ENCODE measurements around the gene YARS2.
"Not testable (repeated sequence)": the region's sequence is repeated elsewhere in the genome, so short reads cannot be mapped to it uniquely, and the experiment has no call there.

Gene YARS2

DNA sequence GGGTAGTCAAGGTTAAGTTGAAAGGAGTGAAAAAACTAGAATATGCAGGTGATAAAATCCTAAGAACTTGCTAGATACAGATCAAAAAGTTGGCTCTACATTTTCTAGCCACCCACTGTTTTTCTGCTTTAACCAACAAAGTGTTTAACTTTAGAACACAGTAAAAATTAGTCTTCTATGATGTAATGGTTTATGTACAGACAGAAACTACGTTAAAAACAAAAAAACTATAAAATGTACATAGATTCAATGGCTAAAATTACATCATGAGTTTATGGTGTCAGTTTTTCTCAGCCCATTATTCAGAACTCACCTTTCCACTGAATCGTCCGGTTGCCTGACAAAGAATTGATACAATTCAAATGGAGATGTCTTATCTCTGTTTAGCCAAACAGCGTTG lies 2.1 kb downstream of the YARS2 start:
- peaks cover 7% of the 10 kb centered on the region for H3K4me1 ChIP-seq (ENCODE audit: control insufficient read depth, insufficient read depth, low read length)
- H3K4me3 ChIP-seq (ENCODE audit: low read depth, low read length), result peak overlapping the region; percentile 86
- no peaks in the 10 kb centered on the region for H3K9me3 ChIP-seq (ENCODE audit: control insufficient read depth, insufficient read depth, low read length)
- no peaks in the 10 kb centered on the region for H3K27me3 ChIP-seq (ENCODE audit: control insufficient read depth, insufficient read depth, low read length)
- no peak overlapping the region for H3K27ac ChIP-seq (ENCODE audit: low read depth, low read length)
- peaks cover 53% of the 10 kb centered on the region for H3K36me3 ChIP-seq (ENCODE audit: control insufficient read depth, insufficient read depth, low read length)
- H3K9ac ChIP-seq (ENCODE audit: low read depth, low read length), result no peak overlapping the region

DNA sequence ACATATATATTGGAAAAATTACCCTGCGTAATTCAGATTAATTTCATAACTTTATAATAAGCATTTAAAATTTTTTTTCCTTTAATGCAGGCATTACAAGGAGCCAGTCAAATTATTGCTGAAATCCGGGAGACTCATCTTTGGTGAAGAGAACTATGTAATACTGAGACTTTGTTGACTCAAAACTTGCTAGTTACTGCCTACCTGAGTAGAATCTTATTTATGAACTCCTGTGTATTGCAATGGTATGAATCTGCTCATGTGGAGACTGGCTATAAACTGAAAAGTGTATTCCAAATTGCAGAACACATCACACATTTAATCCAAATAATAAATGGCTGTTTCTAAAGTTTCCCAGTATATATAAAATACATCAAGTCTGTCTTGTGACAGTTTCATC lies 12.4 kb downstream of the YARS2 start:
- H3K4me1 ChIP-seq (ENCODE audit: control insufficient read depth, insufficient read depth, low read length), result peaks cover 19% of the 10 kb centered on the region
- H3K27me3 ChIP-seq (ENCODE audit: control insufficient read depth, insufficient read depth, low read length), result no peaks in the 10 kb centered on the region
- no peak overlapping the region for H3K9ac ChIP-seq (ENCODE audit: low read depth, low read length)
- H3K36me3 ChIP-seq (ENCODE audit: control insufficient read depth, insufficient read depth, low read length), result peaks cover 96% of the 10 kb centered on the region
- no peaks in the 10 kb centered on the region for H3K9me3 ChIP-seq (ENCODE audit: control insufficient read depth, insufficient read depth, low read length)
- no peak overlapping the region for H3K27ac ChIP-seq (ENCODE audit: low read depth, low read length)
- H3K4me3 ChIP-seq (ENCODE audit: low read depth, low read length), result no peak overlapping the region

DNA sequence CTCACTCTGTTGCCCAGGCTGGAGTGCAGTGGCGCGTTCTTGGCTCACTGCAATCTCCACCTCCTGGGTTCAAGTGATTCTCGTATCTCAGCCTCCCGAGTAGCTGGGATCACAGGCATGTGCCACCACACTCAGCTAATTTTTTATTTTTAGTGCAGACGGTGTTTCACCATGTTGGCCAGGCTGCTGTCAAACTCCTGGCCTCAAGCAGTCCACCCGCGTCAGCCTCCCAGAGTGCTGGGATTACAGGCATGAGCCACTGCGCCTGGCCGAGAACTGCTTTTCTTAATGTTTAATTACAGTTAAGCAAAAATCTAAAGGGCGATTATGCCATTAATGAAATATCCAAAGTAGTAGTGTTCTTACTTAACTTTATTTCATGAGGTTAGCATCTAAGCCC lies 13.6 kb downstream of the YARS2 start:
- Histone ChIP-seq H3K36me3 (ENCODE audit: control insufficient read depth, insufficient read depth, low read length) (peaks cover 97% of the 10 kb centered on the region), H3K27ac (ENCODE audit: low read depth, low read length) (no peak overlapping the region), H3K9ac (ENCODE audit: low read depth, low read length) (no peak overlapping the region), H3K9me3 (ENCODE audit: control insufficient read depth, insufficient read depth, low read length) (no peaks in the 10 kb centered on the region), H3K4me1 (ENCODE audit: control insufficient read depth, insufficient read depth, low read length) (peaks cover 28% of the 10 kb centered on the region), H3K4me3 (ENCODE audit: low read depth, low read length) (no peak overlapping the region), H3K27me3 (ENCODE audit: control insufficient read depth, insufficient read depth, low read length) (no peaks in the 10 kb centered on the region)

DNA sequence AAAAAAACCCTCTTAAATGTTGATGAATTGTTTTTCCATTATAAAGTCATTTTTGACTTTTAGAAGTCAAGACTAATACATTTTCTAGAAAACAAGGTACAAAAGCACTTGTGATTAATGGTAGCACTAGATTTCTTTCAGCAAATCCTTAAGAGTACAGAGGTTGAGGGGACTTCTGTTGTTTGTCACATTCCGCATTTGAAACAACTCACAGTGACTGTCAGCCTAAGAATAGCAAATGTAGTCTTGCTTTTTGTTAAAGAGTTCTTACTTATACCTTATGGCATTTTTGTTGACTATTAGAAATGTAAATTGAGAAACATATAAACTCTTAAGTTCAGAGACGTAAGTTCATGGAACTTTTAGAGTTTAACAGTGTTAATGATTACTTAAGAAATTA lies 16.4 kb downstream of the YARS2 start:
- no peaks in the 10 kb centered on the region for H3K9me3 ChIP-seq (ENCODE audit: control insufficient read depth, insufficient read depth, low read length)
- peak overlapping the region; percentile 21 for H3K27ac ChIP-seq (ENCODE audit: low read depth, low read length)
- peaks cover 28% of the 10 kb centered on the region for H3K4me1 ChIP-seq (ENCODE audit: control insufficient read depth, insufficient read depth, low read length)
- no peak overlapping the region for H3K4me3 ChIP-seq (ENCODE audit: low read depth, low read length)
- no peak overlapping the region for H3K9ac ChIP-seq (ENCODE audit: low read depth, low read length)
- no peaks in the 10 kb centered on the region for H3K27me3 ChIP-seq (ENCODE audit: control insufficient read depth, insufficient read depth, low read length)
- H3K36me3 ChIP-seq (ENCODE audit: control insufficient read depth, insufficient read depth, low read length), result peaks cover 93% of the 10 kb centered on the region

DNA sequence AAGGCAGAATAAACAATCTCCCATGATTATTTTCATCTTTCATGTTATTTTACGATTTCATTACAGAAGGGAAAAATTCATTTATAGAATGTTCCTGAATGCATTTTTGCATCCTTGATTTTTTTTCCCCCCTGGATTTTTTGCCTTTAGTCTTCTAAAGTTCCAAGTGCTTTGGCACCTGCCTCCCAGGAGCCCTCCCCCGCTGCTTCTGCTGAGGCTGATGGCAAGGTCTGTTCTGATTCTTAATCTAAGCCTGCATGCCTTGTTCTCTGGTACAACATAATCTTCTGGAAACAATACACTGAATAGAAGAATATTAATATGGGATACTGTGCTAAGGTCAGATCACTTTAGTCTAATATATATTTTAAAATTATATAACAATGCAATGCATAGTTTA lies 18.0 kb downstream of the YARS2 start:
- Histone ChIP-seq H3K27me3 (ENCODE audit: control insufficient read depth, insufficient read depth, low read length) (no peaks in the 10 kb centered on the region), H3K9me3 (ENCODE audit: control insufficient read depth, insufficient read depth, low read length) (no peaks in the 10 kb centered on the region), H3K4me1 (ENCODE audit: control insufficient read depth, insufficient read depth, low read length) (peaks cover 28% of the 10 kb centered on the region), H3K36me3 (ENCODE audit: control insufficient read depth, insufficient read depth, low read length) (peaks cover 90% of the 10 kb centered on the region), H3K4me3 (ENCODE audit: low read depth, low read length) (no peak overlapping the region; the same call in 1 of the 2 replicates), H3K27ac (ENCODE audit: low read depth, low read length) (no peak overlapping the region), H3K9ac (ENCODE audit: low read depth, low read length) (no peak overlapping the region)

DNA sequence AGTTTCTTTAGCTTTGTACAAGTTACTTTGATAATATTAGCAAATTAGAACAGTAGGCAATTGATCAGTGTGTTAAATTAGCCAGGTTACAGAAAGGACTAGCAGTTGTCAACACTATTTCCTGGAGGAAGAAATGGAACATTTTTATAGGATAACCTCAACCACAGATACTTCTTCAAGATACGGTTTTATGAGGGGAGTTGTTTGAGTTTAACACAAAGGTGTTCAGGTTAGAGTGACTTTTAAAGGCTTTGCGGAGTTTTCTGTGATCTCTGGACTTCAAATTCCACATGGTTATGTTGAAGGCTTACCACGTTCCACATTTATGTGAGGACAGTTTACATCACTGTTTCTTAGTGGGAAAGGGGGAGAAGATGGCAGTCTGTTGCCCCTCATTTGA lies 19.3 kb downstream of the YARS2 start:
- Histone ChIP-seq H3K9ac (ENCODE audit: low read depth, low read length) (no peak overlapping the region), H3K27me3 (ENCODE audit: control insufficient read depth, insufficient read depth, low read length) (no peaks in the 10 kb centered on the region), H3K4me3 (ENCODE audit: low read depth, low read length) (no peak overlapping the region), H3K36me3 (ENCODE audit: control insufficient read depth, insufficient read depth, low read length) (peaks cover 90% of the 10 kb centered on the region), H3K4me1 (ENCODE audit: control insufficient read depth, insufficient read depth, low read length) (peaks cover 28% of the 10 kb centered on the region), H3K9me3 (ENCODE audit: control insufficient read depth, insufficient read depth, low read length) (no peaks in the 10 kb centered on the region), H3K27ac (ENCODE audit: low read depth, low read length) (peak overlapping the region; percentile 8)

DNA sequence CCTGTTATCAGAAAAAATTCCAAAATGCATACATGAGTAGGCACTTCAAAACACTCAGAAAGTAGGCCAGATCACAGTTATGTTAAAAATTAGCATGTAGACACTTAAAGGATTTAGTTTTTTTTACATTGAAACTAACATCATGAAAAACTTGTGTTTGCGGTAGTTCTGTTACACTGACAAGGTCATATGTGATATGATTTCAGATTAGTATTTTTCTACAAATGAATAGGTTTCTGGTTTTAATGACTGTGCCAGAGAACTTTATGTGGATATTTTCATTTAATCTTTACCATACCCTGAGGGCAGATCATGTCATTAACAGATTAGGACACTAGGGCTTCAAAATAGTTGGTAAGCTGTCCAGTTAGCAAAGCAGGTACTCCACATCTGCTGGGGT lies 20.7 kb downstream of the YARS2 start:
- Histone ChIP-seq H3K36me3 (ENCODE audit: control insufficient read depth, insufficient read depth, low read length) (peaks cover 85% of the 10 kb centered on the region), H3K27ac (ENCODE audit: low read depth, low read length) (no peak overlapping the region)

DNA sequence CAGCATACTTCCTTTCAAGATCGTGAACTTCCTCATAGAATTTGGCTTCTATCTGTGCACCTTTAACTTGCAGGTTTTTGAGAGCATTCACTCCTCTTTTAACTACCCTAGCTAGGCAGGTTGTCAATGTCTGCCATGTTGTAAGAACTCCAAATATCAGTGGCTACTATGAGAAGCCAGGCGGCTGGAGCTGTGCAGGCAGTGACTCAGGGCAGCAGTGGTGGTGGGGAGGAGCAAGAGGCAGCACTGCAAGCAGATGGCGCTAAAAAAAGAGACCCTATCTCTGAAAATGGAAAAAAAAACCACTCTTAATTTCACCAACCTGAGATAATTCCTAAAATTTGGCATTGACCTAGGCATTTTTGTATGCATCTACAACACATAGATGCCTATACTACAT lies 28.5 kb downstream of the YARS2 start:
- H3K4me1 ChIP-seq (ENCODE audit: control insufficient read depth, insufficient read depth, low read length), result no peaks in the 10 kb centered on the region
- H3K4me3 ChIP-seq (ENCODE audit: low read depth, low read length), result no peak overlapping the region
- H3K27ac ChIP-seq (ENCODE audit: low read depth, low read length), result no peak overlapping the region
- H3K9ac ChIP-seq (ENCODE audit: low read depth, low read length), result no peak overlapping the region
- peaks cover 53% of the 10 kb centered on the region for H3K36me3 ChIP-seq (ENCODE audit: control insufficient read depth, insufficient read depth, low read length)
- H3K27me3 ChIP-seq (ENCODE audit: control insufficient read depth, insufficient read depth, low read length), result no peaks in the 10 kb centered on the region
- no peaks in the 10 kb centered on the region for H3K9me3 ChIP-seq (ENCODE audit: control insufficient read depth, insufficient read depth, low read length)

More for the DNA sequence above, 20.7 kb downstream of the YARS2 start:
- Histone ChIP-seq H3K4me1 (ENCODE audit: control insufficient read depth, insufficient read depth, low read length) (peaks cover 26% of the 10 kb centered on the region), H3K9ac (ENCODE audit: low read depth, low read length) (no peak overlapping the region), H3K27me3 (ENCODE audit: control insufficient read depth, insufficient read depth, low read length) (no peaks in the 10 kb centered on the region), H3K9me3 (ENCODE audit: control insufficient read depth, insufficient read depth, low read length) (no peaks in the 10 kb centered on the region), H3K4me3 (ENCODE audit: low read depth, low read length) (no peak overlapping the region)

DNA sequence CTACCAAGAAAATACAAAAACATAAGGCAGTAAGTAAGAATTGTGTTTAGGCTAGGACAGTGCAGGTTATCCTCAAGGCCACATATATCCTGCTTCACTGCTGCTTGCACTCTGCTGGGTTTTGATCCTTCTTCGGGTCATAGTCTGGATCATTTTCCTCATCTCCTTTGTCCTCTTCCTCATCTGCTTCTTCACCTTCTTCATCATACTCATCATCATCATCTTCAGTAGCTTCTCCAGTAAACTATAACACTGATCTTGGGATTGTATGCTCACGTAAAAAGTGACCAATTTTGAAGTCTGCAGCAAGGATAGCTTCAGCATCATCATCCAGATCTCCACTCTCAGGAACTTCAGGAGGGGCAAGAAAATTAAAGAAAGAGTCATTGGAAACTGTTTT lies 29.4 kb downstream of the YARS2 start:
- H3K27me3 ChIP-seq (ENCODE audit: control insufficient read depth, insufficient read depth, low read length), result no peaks in the 10 kb centered on the region
- H3K9me3 ChIP-seq (ENCODE audit: control insufficient read depth, insufficient read depth, low read length), result no peaks in the 10 kb centered on the region
- peaks cover 53% of the 10 kb centered on the region for H3K36me3 ChIP-seq (ENCODE audit: control insufficient read depth, insufficient read depth, low read length)
- no peak overlapping the region for H3K27ac ChIP-seq (ENCODE audit: low read depth, low read length)
- no peak overlapping the region for H3K9ac ChIP-seq (ENCODE audit: low read depth, low read length)
- no peak overlapping the region for H3K4me3 ChIP-seq (ENCODE audit: low read depth, low read length)
- H3K4me1 ChIP-seq (ENCODE audit: control insufficient read depth, insufficient read depth, low read length), result no peaks in the 10 kb centered on the region

DNA sequence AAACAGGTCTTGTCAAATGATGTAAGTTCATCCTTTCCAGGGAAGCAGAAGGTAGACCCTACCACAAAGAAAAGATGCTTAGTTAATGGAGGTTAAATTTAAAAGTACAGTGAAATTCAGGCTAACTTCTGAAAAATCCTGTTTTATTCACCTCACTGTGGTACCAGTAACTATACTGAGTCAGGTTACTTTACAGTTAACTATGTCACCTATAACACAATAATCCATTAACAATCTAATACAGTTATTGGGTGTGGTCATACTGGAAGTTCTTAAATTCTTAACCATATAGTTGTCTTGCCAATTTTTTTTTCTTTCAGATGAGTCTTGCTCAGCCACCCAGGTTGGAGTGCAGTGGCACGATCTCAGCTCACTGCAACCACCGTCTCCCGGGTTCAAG lies 30.4 kb downstream of the YARS2 start:
- not testable (repeated sequence) for H3K4me1 ChIP-seq (ENCODE audit: control insufficient read depth, insufficient read depth, low read length); H3K27ac ChIP-seq (ENCODE audit: low read depth, low read length); H3K27me3 ChIP-seq (ENCODE audit: control insufficient read depth, insufficient read depth, low read length); H3K9me3 ChIP-seq (ENCODE audit: control insufficient read depth, insufficient read depth, low read length); H3K4me3 ChIP-seq (ENCODE audit: low read depth, low read length); H3K9ac ChIP-seq (ENCODE audit: low read depth, low read length)
- peaks cover 55% of the 10 kb centered on the region for H3K36me3 ChIP-seq (ENCODE audit: control insufficient read depth, insufficient read depth, low read length)

DNA sequence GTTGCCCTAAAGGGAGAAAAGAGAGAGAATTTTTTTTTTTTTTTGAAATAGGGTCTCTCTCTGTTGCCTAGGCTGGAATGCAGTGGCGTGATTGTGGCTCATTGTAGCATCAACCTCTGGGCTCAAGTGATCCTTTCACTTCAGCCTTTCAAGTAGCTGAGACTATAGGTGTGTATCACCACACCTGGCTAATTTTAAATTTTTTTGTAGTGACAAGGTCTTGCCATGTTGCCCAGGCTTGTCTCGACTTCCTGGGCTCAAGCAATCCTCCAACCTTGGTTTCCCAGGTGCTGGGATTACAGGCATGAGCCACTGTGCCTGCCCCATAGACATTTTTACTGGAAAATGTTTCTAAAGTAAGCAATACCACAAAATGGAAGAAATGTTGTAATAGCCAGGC lies 36.8 kb downstream of the YARS2 start:
- Histone ChIP-seq H3K36me3 (ENCODE audit: control insufficient read depth, insufficient read depth, low read length) (peaks cover 56% of the 10 kb centered on the region), H3K4me1 (ENCODE audit: control insufficient read depth, insufficient read depth, low read length) (no peaks in the 10 kb centered on the region), H3K9me3 (ENCODE audit: control insufficient read depth, insufficient read depth, low read length) (no peaks in the 10 kb centered on the region), H3K27ac (ENCODE audit: low read depth, low read length) (no peak overlapping the region), H3K27me3 (ENCODE audit: control insufficient read depth, insufficient read depth, low read length) (no peaks in the 10 kb centered on the region), H3K4me3 (ENCODE audit: low read depth, low read length) (no peak overlapping the region), H3K9ac (ENCODE audit: low read depth, low read length) (no peak overlapping the region)

DNA sequence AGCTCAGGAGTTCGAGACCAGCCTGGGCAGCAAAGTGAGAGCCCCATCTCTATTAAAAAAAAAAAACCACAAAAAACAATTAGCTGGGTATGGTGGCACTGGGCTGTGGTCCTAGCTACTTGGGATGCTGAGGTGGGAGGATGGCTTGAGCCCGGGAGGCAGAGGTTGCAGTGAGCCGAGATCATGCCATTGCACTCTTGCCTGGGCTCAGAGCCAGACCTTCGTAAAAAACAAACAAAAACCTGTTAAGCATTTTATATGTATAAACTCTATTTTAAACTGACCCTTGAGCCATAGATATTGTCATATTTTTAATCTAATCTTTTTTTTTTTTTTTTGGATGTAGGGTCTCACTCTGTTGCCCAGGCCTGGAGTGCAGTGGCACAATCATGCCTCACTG lies 40.9 kb downstream of the YARS2 start:
- Histone ChIP-seq H3K4me3 (ENCODE audit: low read depth, low read length) (no peak overlapping the region), H3K36me3 (ENCODE audit: control insufficient read depth, insufficient read depth, low read length) (peaks cover 62% of the 10 kb centered on the region), H3K9ac (ENCODE audit: low read depth, low read length) (no peak overlapping the region), H3K4me1 (ENCODE audit: control insufficient read depth, insufficient read depth, low read length) (no peaks in the 10 kb centered on the region), H3K27ac (ENCODE audit: low read depth, low read length) (no peak overlapping the region), H3K27me3 (ENCODE audit: control insufficient read depth, insufficient read depth, low read length) (no peaks in the 10 kb centered on the region), H3K9me3 (ENCODE audit: control insufficient read depth, insufficient read depth, low read length) (no peaks in the 10 kb centered on the region)
